GM19468 (cell line): ENCODE measurements around the gene URGCP.
"Not testable (repeated sequence)": the region's sequence is repeated elsewhere in the genome, so short reads cannot be mapped to it uniquely, and the experiment has no call there.

Source experiments
- ATAC-seq: cut with Tn5 transposase; IDR thresholded peaks from one replicate; pipeline ENCODE4 v1.9.1; 2021; ENCODE audit warnings: mild to moderate bottlenecking, moderate library complexity, moderate number of reproducible peaks; ENCODE audit not compliant: unreplicated experiment; ENCODE audit errors: extremely low read depth

The URGCP gene

GRCh38 chr7:43847496-43847895, 58.9 kb downstream of the URGCP start:
- ATAC-seq: no peak

- no peak for ATAC-seq
Observed at GRCh38 chr7:43844662-43845061, 61.7 kb downstream of the URGCP start.

- ATAC-seq: no peak
Observed at GRCh38 chr7:43844257-43844656, 62.1 kb downstream of the URGCP start.

GRCh38 chr7:43843296-43843695, 63.1 kb downstream of the URGCP start:
- no peak for ATAC-seq

GRCh38 chr7:43838201-43838658, 68.2 kb downstream of the URGCP start:
- ATAC-seq: no peak

GRCh38 chr7:43834463-43835251, 71.7 kb downstream of the URGCP start:
- peak; percentile 23 for ATAC-seq

- not testable (repeated sequence) for ATAC-seq
Observed at GRCh38 chr7:43830917-43831316, 75.5 kb downstream of the URGCP start.
